GM12865 (cell line): ENCODE measurements around the gene SEC16A.

ENCODE experiments used
- DNase-seq: peaks from one replicate; pipeline ENCODE4 v3.0.0; 2010; ENCODE audit warnings: low read depth
- H3K4me3 ChIP-seq: 2 replicates; pipeline ENCODE4 v1.5.1; 2011; ENCODE audit warnings: mild to moderate bottlenecking, low read depth, low read length, control low read depth
- CTCF ChIP-seq: IDR thresholded peaks from 2 replicates; pipeline ENCODE4 v1.5.1; 2011; ENCODE audit warnings: low read length, control low read depth, low read depth, inconsistent platforms; ENCODE audit not compliant: insufficient read depth; ENCODE audit errors: missing control alignments

Gene SEC16A

DNA sequence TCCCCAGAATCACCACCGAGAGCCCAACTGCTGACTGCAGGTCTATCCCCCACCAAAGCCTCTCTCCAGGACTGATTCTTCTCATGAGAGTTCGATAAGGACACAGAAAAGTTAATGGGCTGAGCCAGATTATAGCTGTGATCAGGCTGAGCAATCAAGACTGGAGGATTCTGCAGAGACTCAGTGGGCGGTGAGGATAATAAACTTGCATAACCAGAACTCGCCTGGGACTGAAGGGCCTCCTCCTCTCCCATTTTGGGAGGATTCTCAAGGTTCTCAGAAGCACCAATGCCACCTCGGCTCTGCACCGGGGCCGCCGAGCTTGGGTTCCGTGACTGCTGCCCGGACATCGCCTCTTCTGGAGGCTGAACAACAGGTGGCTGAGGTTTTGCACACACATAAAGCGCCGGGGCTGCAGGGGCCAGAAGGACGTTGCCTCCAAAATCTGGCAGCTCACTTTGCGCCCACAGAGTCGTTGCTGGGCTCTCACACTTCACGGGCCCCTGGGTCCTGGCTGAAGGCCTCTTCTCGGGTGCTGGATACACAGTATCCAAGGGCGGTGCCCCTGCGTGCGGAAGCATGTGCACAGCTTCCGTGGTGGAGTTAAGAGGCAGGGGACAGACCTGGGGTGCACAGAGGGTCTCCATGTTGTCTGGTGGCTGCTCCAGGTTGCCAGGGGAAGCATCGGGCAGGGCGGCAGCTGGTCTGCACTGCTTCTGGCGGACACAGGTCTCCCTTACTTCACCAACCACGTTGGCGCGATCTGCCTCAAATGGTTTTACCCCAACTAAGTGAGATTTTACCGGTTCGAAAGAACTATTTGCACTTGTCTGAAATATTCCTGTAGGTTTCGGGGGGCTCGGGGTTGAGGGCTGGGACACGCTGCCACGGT is 7.6 kb downstream of the SEC16A start:
- no peak for DNase-seq
- TF ChIP-seq CTCF, result no peak
- H3K4me3 ChIP-seq, result no peak overlapping the region

GRCh38 chr9:136474021-136474640 is 8.7 kb downstream of the SEC16A start:
- H3K4me3 ChIP-seq, result no peak overlapping the region
- DNase-seq, result no peak
- no peak for TF ChIP-seq CTCF

DNA sequence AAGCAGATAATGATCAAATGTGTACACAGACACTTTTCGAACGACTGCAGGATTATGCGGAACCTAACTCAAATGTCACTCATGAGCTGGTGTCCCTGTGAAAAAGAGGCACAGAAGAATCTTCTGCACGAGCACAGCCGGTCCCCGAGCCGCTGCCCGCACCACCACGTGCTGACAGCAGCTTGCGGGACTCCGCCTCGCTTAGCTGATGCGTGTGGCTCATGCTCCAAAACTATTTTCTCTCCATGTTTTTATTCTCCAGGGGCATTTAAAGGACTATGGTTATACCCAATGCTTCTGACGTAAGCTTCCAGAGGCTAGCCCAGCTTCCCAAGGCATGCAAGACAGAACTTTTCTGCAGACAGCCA is 9.5 kb downstream of the SEC16A start:
- no peak overlapping the region for H3K4me3 ChIP-seq
- no peak for TF ChIP-seq CTCF
- DNase-seq, result no peak

- TF ChIP-seq CTCF, result no peak
- H3K4me3 ChIP-seq, result no peak overlapping the region
- no peak for DNase-seq
Measured at GRCh38 chr9:136472640-136473353, 10.0 kb downstream of the SEC16A start.

DNA sequence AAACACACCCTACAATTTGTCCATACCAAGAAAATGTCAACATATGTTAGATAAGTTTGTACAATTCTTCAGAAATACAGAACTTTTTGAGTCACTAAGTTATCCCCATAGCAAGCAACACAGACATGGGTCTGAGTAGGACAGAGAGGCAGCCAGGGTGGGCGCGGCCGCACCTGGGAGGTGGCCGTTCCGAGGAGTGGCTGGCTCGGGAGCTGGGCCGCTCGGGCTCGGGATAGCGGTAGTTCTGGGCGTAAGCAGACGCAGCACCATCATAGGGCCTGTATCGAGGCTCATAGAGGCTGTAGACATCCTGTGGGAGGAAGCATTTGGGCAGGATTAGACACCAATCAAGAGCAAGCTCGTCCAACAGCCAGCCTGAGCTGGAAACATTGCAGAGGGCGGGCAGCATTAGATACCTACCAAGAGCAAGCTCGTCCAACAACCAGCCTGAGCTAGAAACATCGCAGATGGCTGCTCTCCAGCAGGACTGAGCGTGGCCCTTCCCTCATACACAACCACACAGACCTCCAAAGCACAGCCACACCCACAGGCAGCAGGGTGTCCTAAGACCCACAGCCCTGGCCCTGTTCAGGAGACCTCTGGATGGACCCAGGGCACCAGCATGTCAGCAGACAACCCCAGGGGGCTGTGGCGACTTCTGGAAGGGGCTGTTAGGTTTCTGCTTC is 10.9 kb downstream of the SEC16A start:
- H3K4me3 ChIP-seq, result no peak overlapping the region

More for the DNA sequence above, 10.9 kb downstream of the SEC16A start:
- DNase-seq, result no peak
- TF ChIP-seq CTCF, result no peak
